IPS DF 6.9 (cell line): ENCODE measurements around the gene APPL2.

Experiments used
- DNase-seq: peaks from one replicate; pipeline ENCODE4 v3.0.0-alpha.2; 2013; ENCODE audit warnings: low read depth, low spot score
- H3K27ac ChIP-seq: one replicate; pipeline ENCODE4 v1.5.1; 2013; ENCODE audit warnings: low read length, control low read depth
- H3K27me3 ChIP-seq: 2 replicates; pipeline ENCODE4 v1.6.1; 2013; ENCODE audit warnings: mild to moderate bottlenecking, low read length; ENCODE audit not compliant: control insufficient read depth, insufficient read depth
- H3K36me3 ChIP-seq: 2 replicates; pipeline ENCODE4 v1.6.1; 2013; ENCODE audit warnings: low read length; ENCODE audit not compliant: control insufficient read depth, insufficient read depth
- H3K4me1 ChIP-seq: 2 replicates; pipeline ENCODE4 v1.6.1; 2013; ENCODE audit warnings: low read length; ENCODE audit not compliant: control insufficient read depth, insufficient read depth
- H3K4me3 ChIP-seq: 2 replicates; pipeline ENCODE4 v1.5.1; 2013; ENCODE audit warnings: mild to moderate bottlenecking, low read length
- H3K9me3 ChIP-seq: 2 replicates; pipeline ENCODE4 v1.6.1; 2013; ENCODE audit warnings: low read length, inconsistent platforms; ENCODE audit not compliant: control insufficient read depth, insufficient read depth
- WGBS: extraction: QIAGEN DNeasy Blood & Tissue Kit; methylation state at CpG from one replicate; pipeline ENCODE4 v1.1.7; 2013; ENCODE audit warnings: mixed read lengths, missing lambda C conversion rate; ENCODE audit not compliant: insufficient read length, insufficient coverage; 5-methylcytosine and 5-hydroxymethylcytosine counted together

The APPL2 gene

DNA sequence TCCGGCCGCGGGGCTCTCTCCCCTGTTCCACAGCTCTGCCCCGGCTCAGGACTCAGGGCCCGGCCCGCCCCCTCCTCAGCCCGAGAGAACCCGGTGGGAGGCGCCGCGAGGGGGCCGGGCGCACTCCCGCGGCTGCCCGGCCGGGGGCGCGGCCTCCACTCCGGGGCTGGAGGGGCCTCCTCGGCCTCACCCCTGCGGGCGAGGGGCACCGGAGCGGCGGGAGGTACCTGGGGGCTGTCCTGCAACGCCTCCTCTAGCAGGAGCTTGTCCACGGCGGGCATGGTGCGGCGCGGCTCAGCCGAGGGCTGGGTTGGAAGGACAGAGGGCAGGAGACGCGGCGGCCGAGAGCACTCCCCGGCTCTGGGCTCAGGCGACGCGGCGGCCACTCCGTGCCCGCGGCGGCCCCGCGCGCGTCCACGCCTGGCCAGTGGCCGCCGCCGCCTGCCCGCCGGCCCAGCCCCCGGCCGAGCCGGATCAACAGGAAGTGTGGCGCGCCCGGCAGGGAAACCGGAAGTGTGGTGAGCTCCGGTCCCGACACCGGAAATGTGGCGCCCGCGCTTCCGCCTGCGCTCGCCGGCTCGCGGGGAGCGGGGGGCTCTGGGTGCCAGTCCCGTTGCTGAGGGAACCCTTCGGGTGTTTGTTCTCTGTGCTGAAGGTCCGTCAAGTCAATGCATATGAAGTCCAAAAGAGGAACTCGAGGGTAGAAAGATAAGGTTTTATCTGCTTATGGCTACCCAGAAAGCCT lies at the start of gene APPL2:
APPL2 (minus strand) TSS at position 443 of the 745 bp plus-strand sequence; CDS start at position 281, 162 bp downstream.
- Histone ChIP-seq H3K4me1 (no peaks in the 10 kb centered on the region), H3K27me3 (no peaks in the 10 kb centered on the region), H3K27ac (no peak within 1 kb of the TSS), H3K4me3 (peak within 1 kb of the TSS; percentile 98), H3K9me3 (no peaks in the 10 kb centered on the region), H3K36me3 (no peaks in the 10 kb centered on the region)
- no CpG with 5 or more reads among the region's 80 CpGs for WGBS
- peak; percentile 73 for DNase-seq

DNA sequence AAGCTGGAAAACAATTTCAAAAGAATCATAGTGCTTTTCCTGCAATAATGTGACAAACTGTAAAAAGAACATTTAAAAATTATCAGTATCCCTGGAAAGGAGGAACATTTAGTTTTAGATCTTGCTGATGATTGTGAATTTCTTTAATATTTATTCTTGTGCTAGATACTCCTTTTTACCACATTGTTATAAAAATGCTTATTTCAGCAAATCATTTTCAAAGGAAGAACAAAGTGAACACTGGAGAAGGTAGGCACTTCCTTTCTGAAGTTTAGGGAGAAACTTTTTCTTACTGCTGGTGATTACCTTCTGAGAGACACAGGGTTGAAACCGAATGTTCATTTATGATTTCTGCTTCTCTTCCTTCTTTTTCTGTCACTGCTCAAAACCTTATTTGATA lies 49.4 kb upstream of the APPL2 start:
- no peak for DNase-seq
- no peak overlapping the region for H3K27ac ChIP-seq
- no peaks in the 10 kb centered on the region; the same call in 1 of the 2 replicates for H3K4me1 ChIP-seq
- no peaks in the 10 kb centered on the region for H3K27me3 ChIP-seq
- H3K36me3 ChIP-seq = no peaks in the 10 kb centered on the region
- H3K4me3 ChIP-seq = no peak overlapping the region
- H3K9me3 ChIP-seq = no peaks in the 10 kb centered on the region
- WGBS = no CpG with 5 or more reads among the region's 1 CpG

- no peak overlapping the region for H3K27ac ChIP-seq
- H3K4me1 ChIP-seq = no peaks in the 10 kb centered on the region; the same call in 1 of the 2 replicates
- H3K27me3 ChIP-seq = no peaks in the 10 kb centered on the region
- no CpG with 5 or more reads among the region's 1 CpG for WGBS
- no peak for DNase-seq
- H3K36me3 ChIP-seq = no peaks in the 10 kb centered on the region
- H3K9me3 ChIP-seq = no peaks in the 10 kb centered on the region
- H3K4me3 ChIP-seq = no peak overlapping the region
Measured at GRCh38 chr12:105281694-105282049, 45.7 kb upstream of the APPL2 start.

GRCh38 chr12:105280966-105281693 lies 45.2 kb upstream of the APPL2 start:
- no peak for DNase-seq
- Histone ChIP-seq H3K4me1 (no peaks in the 10 kb centered on the region; the same call in 1 of the 2 replicates), H3K4me3 (no peak overlapping the region), H3K27me3 (no peaks in the 10 kb centered on the region), H3K9me3 (no peaks in the 10 kb centered on the region), H3K36me3 (no peaks in the 10 kb centered on the region), H3K27ac (no peak overlapping the region)
- no CpG with 5 or more reads among the region's 6 CpGs for WGBS

DNA sequence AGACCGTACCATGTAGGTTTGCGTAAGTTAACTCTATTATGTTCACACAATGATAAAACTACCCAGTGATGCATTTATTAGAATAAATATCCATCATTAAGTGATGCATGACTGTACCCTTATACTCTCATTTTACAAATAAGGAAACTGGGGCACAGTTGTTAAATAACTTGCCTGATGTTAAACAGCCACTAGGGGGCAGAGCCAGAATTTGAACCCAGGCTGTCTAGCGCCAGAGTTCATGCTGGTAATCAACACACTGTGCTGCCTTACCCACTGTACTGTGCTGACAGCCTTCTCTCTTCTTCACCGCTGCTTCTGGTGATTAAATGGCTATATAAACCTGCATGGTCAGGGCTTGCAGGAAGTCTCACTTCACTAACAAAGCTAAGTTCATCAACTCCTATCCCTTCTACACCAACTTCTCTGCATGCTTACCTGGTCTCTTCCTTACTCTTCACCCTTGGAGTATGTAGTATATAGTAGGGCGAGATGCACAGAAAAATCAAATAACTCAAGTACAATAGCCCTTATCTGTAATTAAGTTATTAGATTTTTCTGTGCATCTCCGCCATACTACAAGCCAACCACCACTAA lies 43.6 kb upstream of the APPL2 start:
- H3K36me3 ChIP-seq = no peaks in the 10 kb centered on the region
- no peak overlapping the region for H3K27ac ChIP-seq
- WGBS = no CpG with 5 or more reads among the region's 6 CpGs
- no peaks in the 10 kb centered on the region for H3K27me3 ChIP-seq
- H3K4me1 ChIP-seq = no peaks in the 10 kb centered on the region; the same call in 1 of the 2 replicates
- peak; percentile 35 for DNase-seq
- H3K4me3 ChIP-seq = no peak overlapping the region
- H3K9me3 ChIP-seq = no peaks in the 10 kb centered on the region

DNA sequence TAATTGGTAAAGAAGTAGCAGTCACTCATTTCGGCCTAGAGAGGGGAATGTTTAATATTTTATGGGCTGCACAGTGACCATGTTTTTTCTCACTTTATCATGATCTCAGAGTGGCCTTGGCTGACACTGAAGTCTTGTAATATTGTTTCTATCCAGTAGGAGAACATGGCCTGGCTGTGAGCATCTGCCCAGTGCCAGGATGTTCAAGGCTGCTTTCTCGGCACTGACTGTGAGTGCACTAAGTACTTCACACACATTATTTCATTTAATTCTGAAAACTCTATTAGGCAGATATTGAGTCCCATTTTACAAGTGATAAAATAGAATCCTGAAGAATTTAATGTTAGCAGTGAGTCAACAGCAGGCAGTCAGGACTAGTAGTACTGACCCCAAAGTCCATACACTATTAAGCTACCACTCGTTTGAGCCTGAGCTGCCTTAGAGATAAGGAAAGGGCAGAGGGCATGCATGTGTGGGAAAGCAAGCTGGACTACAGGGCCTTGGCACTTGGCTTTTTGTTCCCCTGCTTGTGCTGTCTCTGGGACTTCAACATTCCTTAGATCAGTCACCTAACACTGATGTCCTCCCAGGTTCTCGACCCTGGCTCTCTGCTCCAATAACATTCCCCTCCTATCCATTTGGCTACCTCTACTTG lies 42.2 kb upstream of the APPL2 start:
- no peaks in the 10 kb centered on the region for H3K9me3 ChIP-seq
- no peak for DNase-seq
- no peak overlapping the region for H3K4me3 ChIP-seq
- H3K27me3 ChIP-seq = no peaks in the 10 kb centered on the region
- no peaks in the 10 kb centered on the region; the same call in 1 of the 2 replicates for H3K4me1 ChIP-seq
- H3K36me3 ChIP-seq = no peaks in the 10 kb centered on the region
- H3K27ac ChIP-seq = no peak overlapping the region
- WGBS = no CpG with 5 or more reads among the region's 4 CpGs

- DNase-seq = no peak
Measured at GRCh38 chr12:105275997-105276733, 40.2 kb upstream of the APPL2 start.

DNA sequence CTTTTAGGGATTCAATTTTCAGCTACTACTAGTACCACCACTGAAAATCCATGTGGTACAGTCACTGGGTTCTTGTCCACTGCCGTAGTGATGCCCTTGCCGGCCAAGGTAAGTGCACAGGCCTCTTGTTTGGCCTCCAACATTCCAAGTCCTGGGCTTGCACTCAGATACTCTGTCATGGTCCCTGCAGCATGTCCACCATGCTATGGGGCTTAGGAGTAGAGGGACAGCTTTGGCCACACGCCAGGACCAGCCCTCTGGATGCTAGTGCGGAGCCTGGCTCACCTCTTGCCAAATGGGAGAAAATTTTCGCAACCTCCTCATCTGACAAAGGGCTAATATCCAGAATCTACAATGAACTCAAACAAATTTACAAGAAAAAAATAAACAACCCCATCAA lies 38.6 kb upstream of the APPL2 start:
- H3K9me3 ChIP-seq = no peaks in the 10 kb centered on the region
- no peak overlapping the region for H3K4me3 ChIP-seq
- DNase-seq = no peak
- no CpG with 5 or more reads among the region's 5 CpGs for WGBS
- no peaks in the 10 kb centered on the region for H3K4me1 ChIP-seq
- no peaks in the 10 kb centered on the region for H3K27me3 ChIP-seq
- H3K27ac ChIP-seq = no peak overlapping the region
- no peaks in the 10 kb centered on the region for H3K36me3 ChIP-seq

More at GRCh38 chr12:105275997-105276733, 40.2 kb upstream of the APPL2 start:
- no peaks in the 10 kb centered on the region for H3K36me3 ChIP-seq
- no peaks in the 10 kb centered on the region for H3K27me3 ChIP-seq
- no peaks in the 10 kb centered on the region for H3K9me3 ChIP-seq
- no peaks in the 10 kb centered on the region; the same call in 1 of the 2 replicates for H3K4me1 ChIP-seq
- whole genome bisulfite sequencing = no CpG with 5 or more reads among the region's 3 CpGs
- H3K4me3 ChIP-seq = no peak overlapping the region
- no peak overlapping the region for H3K27ac ChIP-seq

GRCh38 chr12:105273601-105274000 lies 37.6 kb upstream of the APPL2 start:
- Histone ChIP-seq H3K4me1 (no peaks in the 10 kb centered on the region), H3K27me3 (no peaks in the 10 kb centered on the region), H3K36me3 (no peaks in the 10 kb centered on the region), H3K4me3 (no peak overlapping the region), H3K27ac (no peak overlapping the region), H3K9me3 (no peaks in the 10 kb centered on the region)
- WGBS = no CpG with 5 or more reads among the region's 2 CpGs
- no peak for DNase-seq
